HCT116 (cell line): Measurements from ENCODE around the gene CHRND. TPM values are rescaled to one million over a fixed set of nuclear protein-coding genes. Genes with fewer than 3 reads are reported as not detected.

Experiments
- ATAC-seq: fragments of 200-7000 bp; cut with Tn5 transposase; 2 replicates; pipeline ENCODE4 v1.9.1; 2020; ENCODE audit warnings: mild to moderate bottlenecking, moderate library complexity
- BruUV-seq: library from RNA; stranded (reverse); fragments of 400-500 nt; replicated peaks from 2 replicates; lab custom pipeline; 2021; lab: Mats Ljungman, UMichigan
- CTCF ChIA-PET: fragments of 300-600 bp; sonication (Branson Sonifier 250); formaldehyde crosslinking; loops from one replicate; lab custom pipeline; 2021; ENCODE audit warnings: antibody characterized with exemption; lab: Charles Lee
- POLR2A ChIA-PET: fragments of 300-600, 350-600 bp; sonication (Branson Sonifier 250); formaldehyde crosslinking; loops from one replicate; lab custom pipeline; 2021; ENCODE audit warnings: antibody characterized with exemption; lab: Charles Lee
- RAD21 ChIA-PET, 2 experiments: fragments of 300-600 bp; sonication (Branson Sonifier 250); formaldehyde crosslinking; loops; one replicate each; lab custom pipeline; 2023; ENCODE audit warnings: low total read pairs in 2 of 2; ENCODE audit not compliant: uncharacterized antibody in 2 of 2, unreplicated experiment in 2 of 2, low non-redundant PET in 1 of 2; lab: Charles Lee
- DNase-seq: peaks from one replicate; pipeline ENCODE4 v3.0.0-alpha.2; 2010; ENCODE audit warnings: low read depth, low spot score
- H2AFZ ChIP-seq: fragments of 200-600 bp; shearing (Covaris generic), sonication (generic); 2 replicates; pipeline ENCODE4 v1.6.1; 2017; ENCODE audit warnings: low read depth, mixed run types, mixed read lengths, antibody characterized with exemption, low read length; ENCODE audit not compliant: poor library complexity, severe bottlenecking
- H3K27ac ChIP-seq: 2 replicates; pipeline ENCODE4 v1.5.1; 2012; ENCODE audit warnings: low read depth, low read length
- H3K27me3 ChIP-seq: fragments of 200-600 bp; sonication (generic); 2 replicates; pipeline ENCODE4 v1.6.1; 2016; ENCODE audit warnings: mixed run types, low read length, mixed read lengths; ENCODE audit not compliant: insufficient read depth
- H3K36me3 ChIP-seq, 2 experiments: fragments of 200-500 bp in 1 of 2; fragments of 200-600 bp in 1 of 2; sonication (Bioruptor generic) in 1 of 2; sonication (generic) in 1 of 2; 2 replicates each; pipeline versions ENCODE4 v1.5.1 to v1.6.1; 2014 to 2016; ENCODE audit warnings: low read length in 2 of 2, inconsistent platforms in 1 of 2, mixed read lengths in 1 of 2, mixed run types in 1 of 2; ENCODE audit not compliant: insufficient read depth in 2 of 2, control insufficient read depth in 1 of 2
- H3K4me1 ChIP-seq, 2 experiments: fragments of 200-600 bp in 1 of 2; sonication (generic) in 1 of 2; 2 replicates each; pipeline versions ENCODE4 v1.5.1 to v1.6.1; 2012 to 2017; ENCODE audit warnings: low read length in 2 of 2, inconsistent platforms in 1 of 2, mild to moderate bottlenecking in 1 of 2, mixed read lengths in 1 of 2, mixed run types in 1 of 2, moderate library complexity in 1 of 2; ENCODE audit not compliant: insufficient read depth in 2 of 2, control insufficient read depth in 1 of 2
- H3K4me2 ChIP-seq: fragments of 200-600 bp; sonication (generic); 2 replicates; pipeline ENCODE4 v1.6.1; 2017; ENCODE audit warnings: mixed run types, low read length, mixed read lengths
- H3K4me3 ChIP-seq, 2 experiments: fragments of 200-600 bp in 1 of 2; sonication (generic) in 1 of 2; replicated peaks in 1 of 2; 2 replicates each; pipeline ENCODE4 v1.5.1; 2011 to 2016; ENCODE audit warnings: low read length in 2 of 2, control low read depth in 1 of 2, low read depth in 1 of 2, mild to moderate bottlenecking in 1 of 2, mixed read lengths in 1 of 2, mixed run types in 1 of 2
- H3K79me2 ChIP-seq: fragments of 200-600 bp; sonication (generic); 2 replicates; pipeline ENCODE4 v1.6.1; 2017; ENCODE audit warnings: mild to moderate bottlenecking, mixed run types, low read length, moderate library complexity, mixed read lengths; ENCODE audit not compliant: insufficient read depth
- H3K9ac ChIP-seq: fragments of 200-600 bp; sonication (generic); 2 replicates; pipeline ENCODE4 v1.6.1; 2016; ENCODE audit warnings: low read length, mixed read lengths
- H3K9me2 ChIP-seq: fragments of 200-600 bp; sonication (generic), shearing (Covaris generic); 2 replicates; pipeline ENCODE4 v1.6.1; 2017; ENCODE audit warnings: mixed run types, mild to moderate bottlenecking, moderate library complexity; ENCODE audit not compliant: insufficient read depth
- H3K9me3 ChIP-seq, 2 experiments: fragments of 200-500 bp in 1 of 2; fragments of 200-600 bp in 1 of 2; sonication (Bioruptor generic) in 1 of 2; sonication (generic) in 1 of 2; 2 replicates each; pipeline ENCODE4 v1.6.1; 2014 to 2017; ENCODE audit warnings: low read length in 2 of 2, mixed read lengths in 2 of 2, inconsistent platforms in 1 of 2, low read depth in 1 of 2, mild to moderate bottlenecking in 1 of 2, mixed run types in 1 of 2, moderate library complexity in 1 of 2; ENCODE audit not compliant: control insufficient read depth in 1 of 2, insufficient read depth in 1 of 2
- H4K20me1 ChIP-seq: fragments of 200-600 bp; sonication (generic), shearing (Covaris generic); 2 replicates; pipeline ENCODE4 v1.6.1; 2017; ENCODE audit warnings: mixed run types, mild to moderate bottlenecking, moderate library complexity; ENCODE audit not compliant: insufficient read depth
- CBX3 ChIP-seq: IDR thresholded peaks from 2 replicates; pipeline ENCODE4 v1.6.1; 2012; ENCODE audit warnings: low read depth
- CEBPB ChIP-seq: IDR thresholded peaks from 2 replicates; pipeline ENCODE4 v1.6.1; 2012; ENCODE audit warnings: low read depth
- EGR1 ChIP-seq: IDR thresholded peaks from 2 replicates; pipeline ENCODE4 v1.6.1; 2012; ENCODE audit warnings: low read depth
- ELF1 ChIP-seq: IDR thresholded peaks from 2 replicates; pipeline ENCODE4 v1.6.1; 2012; ENCODE audit warnings: low read depth, borderline replicate concordance
- EZH2 ChIP-seq: fragments of 200-600 bp; sonication (generic); IDR thresholded peaks from 2 replicates; pipeline ENCODE4 v1.6.1; 2017; ENCODE audit warnings: antibody characterized with exemption, mixed run types
- EZH2phosphoT487 ChIP-seq: fragments of 200-600 bp; IDR thresholded peaks from 2 replicates; pipeline ENCODE4 v1.6.1; 2018; ENCODE audit warnings: antibody characterized with exemption, borderline replicate concordance
- FOSL1 ChIP-seq: IDR thresholded peaks from 2 replicates; pipeline ENCODE4 v1.6.1; 2012; ENCODE audit warnings: low read depth
- JUND ChIP-seq: IDR thresholded peaks from 2 replicates; pipeline ENCODE4 v1.6.1; 2012
- MAX ChIP-seq: IDR thresholded peaks from 2 replicates; pipeline ENCODE4 v1.6.1; 2012
- RAD21 ChIP-seq: IDR thresholded peaks from 2 replicates; pipeline ENCODE4 v1.6.1; 2012; ENCODE audit warnings: low read depth, mild to moderate bottlenecking
- SP1 ChIP-seq: IDR thresholded peaks from 2 replicates; pipeline ENCODE4 v1.6.1; 2012; ENCODE audit warnings: low read depth
- TCF7L2 ChIP-seq: IDR thresholded peaks from 2 replicates; pipeline ENCODE4 v1.7.0; 2011; ENCODE audit warnings: borderline replicate concordance, inconsistent platforms; ENCODE audit not compliant: insufficient read depth, insufficient read length; ENCODE audit errors: extremely low read depth
- YY1 ChIP-seq: IDR thresholded peaks from 2 replicates; pipeline ENCODE4 v1.6.1; 2011; ENCODE audit warnings: low read length, low read depth, moderate library complexity, mild to moderate bottlenecking; ENCODE audit not compliant: insufficient replicate concordance; ENCODE audit errors: extremely low read depth
- ZFX ChIP-seq: fragments of 450-650 bp; IDR thresholded peaks from 2 replicates; pipeline ENCODE4 v1.6.1; 2017
- intact Hi-C: fragments of 100-400 bp; cut with micrococcal nuclease; formaldehyde crosslinking; loops from 2 replicates; pipeline ENCODE4 v1.10.0; 2022
- total RNA-seq: library from RNA; stranded (reverse); gene quantifications from one replicate; pipeline ENCODE4 v1.2.1, GENCODE V29; 2021; ENCODE audit not compliant: unreplicated experiment
- TF ChIP-seq, protein P1 (sequence below): IDR thresholded peaks from 2 replicates; pipeline ENCODE4 v1.6.1; 2012
- TF ChIP-seq, protein P2 (sequence below), 3 experiments: fragments of 200-600 bp in 1 of 3; sonication (generic) in 1 of 3; IDR thresholded peaks in 2 of 3; conservative IDR thresholded peaks in 1 of 3; 2 replicates each; pipeline ENCODE4 v1.5.1; 2012 to 2017; ENCODE audit warnings: low read depth in 2 of 3, low read length in 2 of 3, antibody characterized with exemption in 1 of 3, borderline replicate concordance in 1 of 3, control low read depth in 1 of 3, mild to moderate bottlenecking in 1 of 3, mixed read lengths in 1 of 3, mixed run types in 1 of 3, moderate library complexity in 1 of 3; ENCODE audit not compliant: insufficient read depth in 1 of 3

CHRND gene
- total RNA-seq, 1 experiment from 2014 or later = not detected

DNA sequence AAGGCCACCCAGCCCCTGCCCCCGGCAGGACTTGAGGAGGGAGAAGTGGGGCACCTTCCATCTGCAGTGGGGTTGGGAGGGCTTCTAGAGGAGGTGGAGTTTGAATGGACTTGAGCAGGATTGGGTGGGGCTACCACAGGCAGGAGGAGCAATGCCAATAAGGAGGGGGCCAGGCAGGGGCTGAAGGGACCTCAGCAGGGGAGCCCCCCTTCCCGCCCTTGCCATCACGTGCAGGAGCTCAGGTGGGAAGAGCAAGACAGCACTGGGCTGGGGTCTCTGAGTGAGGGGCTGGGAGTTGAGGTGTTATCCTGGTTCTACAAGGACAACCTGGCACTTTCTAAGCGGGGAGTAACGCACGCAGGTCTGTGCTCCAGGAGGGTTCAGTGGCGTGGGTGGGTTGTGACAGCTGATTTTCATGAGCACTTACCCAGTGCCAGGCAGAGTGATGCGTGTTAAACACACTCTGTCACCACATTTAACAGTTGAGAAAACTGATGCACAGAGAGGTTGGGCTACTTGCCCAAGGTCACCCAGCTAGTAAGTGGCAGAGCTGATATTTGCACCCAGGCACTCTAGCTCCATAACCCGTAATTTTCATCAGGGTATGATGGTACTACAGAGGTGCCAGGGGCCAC is 4.8 kb downstream of the CHRND start:
- no peak overlapping the region for H3K27ac ChIP-seq
- ChIA-PET POLR2A (no interaction called here), RAD21 (no interaction called here), CTCF (no interaction called here)
- BruUV-seq = no TSS peak
- DNase-seq (no peak), ATAC-seq (no peak)
- H3K79me2 ChIP-seq = no peaks in the 10 kb centered on the region
- H3K36me3 ChIP-seq = no peaks in the 10 kb centered on the region
- H3K9me3 ChIP-seq = no peaks in the 10 kb centered on the region
- no peaks in the 10 kb centered on the region for H3K9me2 ChIP-seq
- no peak for TF ChIP-seq MAX
- TF ChIP-seq YY1 = no peak
- TF ChIP-seq CEBPB = no peak
- no peak for TF ChIP-seq ELF1
- TF ChIP-seq EZH2 = no peak
- TF ChIP-seq SP1 = no peak
- no peak overlapping the region for H3K4me2 ChIP-seq
- intact Hi-C loops = no loop called here
- H3K4me3 ChIP-seq = no peak overlapping the region
- no peaks in the 10 kb centered on the region for H3K4me1 ChIP-seq
- H4K20me1 ChIP-seq = no peaks in the 10 kb centered on the region
- H3K9ac ChIP-seq = no peak overlapping the region
- no peak overlapping the region for H2AFZ ChIP-seq
- H3K27me3 ChIP-seq = no peaks in the 10 kb centered on the region

GRCh38 chr2:232532419-232532818 is 6.5 kb downstream of the CHRND start:
- H3K9me3 ChIP-seq = peaks cover 0 to 8% of the 10 kb centered on the region in 2 experiments; a peak in 3 of 4 replicates
- H3K4me3 ChIP-seq = no peak overlapping the region
- TF ChIP-seq RAD21 = no peak
- no peak for TF ChIP-seq EGR1
- TF ChIP-seq, protein P1, sequence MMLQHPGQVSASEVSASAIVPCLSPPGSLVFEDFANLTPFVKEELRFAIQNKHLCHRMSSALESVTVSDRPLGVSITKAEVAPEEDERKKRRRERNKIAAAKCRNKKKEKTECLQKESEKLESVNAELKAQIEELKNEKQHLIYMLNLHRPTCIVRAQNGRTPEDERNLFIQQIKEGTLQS = no peak
- no peak for TF ChIP-seq FOSL1
- TF ChIP-seq EZH2phosphoT487 = no peak
- TF ChIP-seq, protein P2, sequence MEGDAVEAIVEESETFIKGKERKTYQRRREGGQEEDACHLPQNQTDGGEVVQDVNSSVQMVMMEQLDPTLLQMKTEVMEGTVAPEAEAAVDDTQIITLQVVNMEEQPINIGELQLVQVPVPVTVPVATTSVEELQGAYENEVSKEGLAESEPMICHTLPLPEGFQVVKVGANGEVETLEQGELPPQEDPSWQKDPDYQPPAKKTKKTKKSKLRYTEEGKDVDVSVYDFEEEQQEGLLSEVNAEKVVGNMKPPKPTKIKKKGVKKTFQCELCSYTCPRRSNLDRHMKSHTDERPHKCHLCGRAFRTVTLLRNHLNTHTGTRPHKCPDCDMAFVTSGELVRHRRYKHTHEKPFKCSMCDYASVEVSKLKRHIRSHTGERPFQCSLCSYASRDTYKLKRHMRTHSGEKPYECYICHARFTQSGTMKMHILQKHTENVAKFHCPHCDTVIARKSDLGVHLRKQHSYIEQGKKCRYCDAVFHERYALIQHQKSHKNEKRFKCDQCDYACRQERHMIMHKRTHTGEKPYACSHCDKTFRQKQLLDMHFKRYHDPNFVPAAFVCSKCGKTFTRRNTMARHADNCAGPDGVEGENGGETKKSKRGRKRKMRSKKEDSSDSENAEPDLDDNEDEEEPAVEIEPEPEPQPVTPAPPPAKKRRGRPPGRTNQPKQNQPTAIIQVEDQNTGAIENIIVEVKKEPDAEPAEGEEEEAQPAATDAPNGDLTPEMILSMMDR (IDR thresholded peaks at IDR 0.05 in 2 of 3, conservative IDR thresholded peaks at IDR 0.05 in 1 of 3; ENCODE audit: borderline replicate concordance in 1 of 3, insufficient read depth in 1 of 3, low read depth in 2 of 3, low read length in 2 of 3) = no peak
- TF ChIP-seq CBX3 = no peak
- TF ChIP-seq JUND = no peak
- TF ChIP-seq MAX = no peak
- TF ChIP-seq ZFX = no peak
- no peak for TF ChIP-seq TCF7L2
- ATAC-seq (no peak), DNase-seq (no peak)
- RAD21 ChIA-PET = no interaction called here
- no peak overlapping the region for H3K27ac ChIP-seq
- no peak overlapping the region for H2AFZ ChIP-seq
- no peaks in the 10 kb centered on the region for H3K4me1 ChIP-seq
- H3K9me2 ChIP-seq = no peaks in the 10 kb centered on the region
- BruUV-seq = no TSS peak
- POLR2A ChIA-PET = interaction anchor here (1.1 kb wide), 1 partner anchor 18 kb away, joined by 3 read pairs; the partner anchor contains the start of genes EIF4E2 and TIGD1
- no peaks in the 10 kb centered on the region for H3K79me2 ChIP-seq
- H3K4me2 ChIP-seq = no peak overlapping the region
- CTCF ChIA-PET = no interaction called here
- no peaks in the 10 kb centered on the region for H3K27me3 ChIP-seq
- H3K9ac ChIP-seq = no peak overlapping the region
- no peaks in the 10 kb centered on the region for H3K36me3 ChIP-seq
- H4K20me1 ChIP-seq = no peaks in the 10 kb centered on the region
- intact Hi-C loops = no loop called here
